Measurements from ENCODE around the gene CD3D. TPM values are rescaled to one million over a fixed set of nuclear protein-coding genes. Genes with fewer than 3 reads are reported as not detected.
"Not testable (repeated sequence)": the region's sequence is repeated elsewhere in the genome, so short reads cannot be mapped to it uniquely, and the experiment has no call there.

CD3D gene
- total RNA-seq, 6 experiments from 2014 or later: 0.64 to 0.98 (median 0.89) TPM; not detected in 2

DNA sequence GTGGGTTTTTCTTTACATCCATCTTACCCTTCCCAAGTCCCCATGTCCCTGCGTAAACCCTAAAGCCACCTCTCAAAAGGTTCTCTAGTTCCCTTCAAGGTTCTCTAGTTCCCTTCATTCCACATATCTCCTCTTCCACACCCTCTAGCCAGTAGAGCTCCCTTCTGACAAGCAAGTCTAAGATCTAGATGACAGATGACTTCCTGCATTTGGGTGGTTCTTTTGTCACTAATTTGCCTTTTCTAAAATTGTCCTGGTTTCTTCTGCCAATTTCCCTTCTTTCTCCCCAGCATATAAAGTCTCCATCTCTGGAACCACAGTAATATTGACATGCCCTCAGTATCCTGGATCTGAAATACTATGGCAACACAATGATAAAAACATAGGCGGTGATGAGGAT, 30.2 kb downstream of the CD3D start:
- H3K36me3 ChIP-seq: no peaks in the 10 kb centered on the region

DNA sequence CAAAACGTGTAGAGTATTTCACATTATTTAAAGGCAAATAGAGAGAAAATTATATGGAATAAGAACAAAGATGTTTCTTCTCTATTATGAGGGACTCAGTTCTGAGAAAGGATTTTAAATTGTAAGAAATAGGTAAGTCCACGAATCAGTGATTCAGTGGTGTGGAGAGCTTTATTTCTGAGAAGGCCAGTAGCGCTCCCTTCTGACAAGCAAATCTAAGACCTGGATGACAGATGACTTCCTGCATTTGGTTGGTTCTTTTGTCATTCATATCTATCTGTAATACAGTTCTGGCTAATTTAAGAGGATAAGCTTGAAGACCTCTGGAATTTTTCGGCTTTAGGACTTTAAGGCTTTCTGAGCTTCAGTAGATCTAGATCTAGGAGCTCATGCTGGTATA, 31.0 kb downstream of the CD3D start:
- H3K27ac ChIP-seq: no peak overlapping the region
- no peak for ATAC-seq
- no peak overlapping the region for H3K4me3 ChIP-seq
- TF ChIP-seq, protein P1, sequence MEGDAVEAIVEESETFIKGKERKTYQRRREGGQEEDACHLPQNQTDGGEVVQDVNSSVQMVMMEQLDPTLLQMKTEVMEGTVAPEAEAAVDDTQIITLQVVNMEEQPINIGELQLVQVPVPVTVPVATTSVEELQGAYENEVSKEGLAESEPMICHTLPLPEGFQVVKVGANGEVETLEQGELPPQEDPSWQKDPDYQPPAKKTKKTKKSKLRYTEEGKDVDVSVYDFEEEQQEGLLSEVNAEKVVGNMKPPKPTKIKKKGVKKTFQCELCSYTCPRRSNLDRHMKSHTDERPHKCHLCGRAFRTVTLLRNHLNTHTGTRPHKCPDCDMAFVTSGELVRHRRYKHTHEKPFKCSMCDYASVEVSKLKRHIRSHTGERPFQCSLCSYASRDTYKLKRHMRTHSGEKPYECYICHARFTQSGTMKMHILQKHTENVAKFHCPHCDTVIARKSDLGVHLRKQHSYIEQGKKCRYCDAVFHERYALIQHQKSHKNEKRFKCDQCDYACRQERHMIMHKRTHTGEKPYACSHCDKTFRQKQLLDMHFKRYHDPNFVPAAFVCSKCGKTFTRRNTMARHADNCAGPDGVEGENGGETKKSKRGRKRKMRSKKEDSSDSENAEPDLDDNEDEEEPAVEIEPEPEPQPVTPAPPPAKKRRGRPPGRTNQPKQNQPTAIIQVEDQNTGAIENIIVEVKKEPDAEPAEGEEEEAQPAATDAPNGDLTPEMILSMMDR (IDR thresholded peaks at IDR 0.05): no peak
- TF ChIP-seq POLR2A (IDR thresholded peaks at IDR 0.05): no peak
- H3K36me3 ChIP-seq: no peaks in the 10 kb centered on the region
- H3K27me3 ChIP-seq: no peaks in the 10 kb centered on the region
- no peaks in the 10 kb centered on the region for H3K9me3 ChIP-seq
- H3K4me1 ChIP-seq: peaks cover 0 to 5% (median 2%) of the 10 kb centered on the region in 4 donors
- whole genome bisulfite sequencing (ENCODE audit: insufficient coverage, low coverage, low lambda C conversion rate, missing lambda C conversion rate): 64% methylated on average over 4 of the region's 4 CpGs
- no peak for DNase-seq
- intact Hi-C loops (cut with DNase I): no loop called here

More for the DNA sequence above, 30.2 kb downstream of the CD3D start:
- Histone ChIP-seq H3K4me3 (no peak overlapping the region), H3K4me1 (peaks cover 0 to 5% (median 2%) of the 10 kb centered on the region in 4 donors), H3K9me3 (no peaks in the 10 kb centered on the region), H3K27ac (no peak overlapping the region), H3K27me3 (no peaks in the 10 kb centered on the region)
- intact Hi-C loops (cut with DNase I): no loop called here
- DNase-seq (no peak), ATAC-seq (no peak)
- TF ChIP-seq, protein P1 (IDR thresholded peaks at IDR 0.05): no peak
- TF ChIP-seq POLR2A (IDR thresholded peaks at IDR 0.05): no peak
- 97% methylated on average over 2 of the region's 2 CpGs for WGBS (ENCODE audit: insufficient coverage, low coverage, low lambda C conversion rate, missing lambda C conversion rate)

DNA sequence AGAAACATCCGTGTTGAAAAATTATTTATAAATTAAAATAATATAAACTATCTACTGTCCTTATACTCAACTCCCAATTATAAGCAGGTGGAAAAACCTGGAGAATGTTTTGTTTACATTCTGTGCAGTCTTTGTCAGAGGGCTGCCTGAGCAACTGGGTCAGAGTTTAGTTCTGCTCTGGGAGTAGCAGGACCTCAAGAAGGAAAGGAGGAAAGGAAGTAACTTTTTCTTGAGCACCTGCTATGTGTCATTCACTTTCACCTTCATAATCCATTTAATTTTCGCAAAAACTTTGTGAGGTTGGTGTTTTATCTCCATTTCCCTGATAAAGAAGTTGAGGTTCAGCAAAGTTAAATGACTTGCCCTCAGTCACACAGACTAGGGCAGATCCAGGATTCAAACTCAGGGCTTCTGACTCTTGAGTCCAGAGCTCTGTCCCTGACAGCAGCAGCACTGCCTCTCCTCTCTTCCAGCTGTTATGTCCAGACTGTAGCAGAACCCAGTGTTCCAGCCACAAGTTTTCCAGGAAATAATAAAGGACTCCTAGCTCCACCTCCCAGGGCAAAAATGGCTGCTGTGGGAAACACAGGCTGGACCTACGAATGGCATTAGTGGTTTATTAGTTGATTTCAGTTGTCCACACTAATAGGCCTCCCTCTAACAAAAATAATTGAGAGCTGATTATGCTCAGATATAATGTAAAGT, 31.6 kb downstream of the CD3D start:
- intact Hi-C loops (cut with DNase I): no loop called here
- Histone ChIP-seq H3K4me1 (peaks cover 0 to 5% (median 2%) of the 10 kb centered on the region in 4 donors), H3K9me3 (no peaks in the 10 kb centered on the region), H3K27ac (no peak overlapping the region), H3K36me3 (no peaks in the 10 kb centered on the region), H3K4me3 (no peak overlapping the region), H3K27me3 (no peaks in the 10 kb centered on the region)
- DNase-seq (no peak), ATAC-seq (no peak)
- 94% methylated on average over 3 of the region's 3 CpGs for WGBS (ENCODE audit: insufficient coverage, low coverage, low lambda C conversion rate, missing lambda C conversion rate)
- TF ChIP-seq, protein P1 (IDR thresholded peaks at IDR 0.05): no peak
- no peak for TF ChIP-seq POLR2A (IDR thresholded peaks at IDR 0.05)

DNA sequence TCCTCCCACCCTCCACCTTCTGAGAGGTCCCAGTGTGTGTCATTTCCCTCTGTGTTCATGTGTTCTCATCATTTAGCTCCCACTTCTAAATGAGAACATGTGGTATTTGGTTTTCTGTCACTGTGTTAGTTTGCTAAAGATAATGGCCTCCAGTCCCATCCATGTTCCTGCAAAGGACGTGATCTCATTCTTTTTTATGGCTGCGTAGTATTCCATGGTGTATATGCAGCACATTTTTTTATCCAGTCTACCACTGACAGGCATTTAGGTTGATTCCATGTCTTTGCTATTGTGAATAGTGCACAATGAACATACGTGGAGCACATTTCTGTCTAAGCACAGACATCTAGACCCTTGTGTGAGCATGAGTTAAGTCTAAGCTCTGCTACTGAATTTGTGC, 32.2 kb downstream of the CD3D start:
- no peak for ATAC-seq
- TF ChIP-seq, protein P1 (IDR thresholded peaks at IDR 0.05): no peak
- TF ChIP-seq POLR2A (IDR thresholded peaks at IDR 0.05): no peak
- intact Hi-C loops (cut with DNase I): no loop called here
- DNase-seq: no peak
- no peaks in the 10 kb centered on the region for H3K36me3 ChIP-seq
- WGBS (ENCODE audit: insufficient coverage, low coverage, low lambda C conversion rate, missing lambda C conversion rate): 93% methylated on average over 2 of the region's 3 CpGs
- H3K27me3 ChIP-seq: no peaks in the 10 kb centered on the region
- H3K27ac ChIP-seq: no peak overlapping the region
- no peaks in the 10 kb centered on the region for H3K9me3 ChIP-seq
- no peak overlapping the region for H3K4me3 ChIP-seq
- peaks cover 0 to 4% (median 2%) of the 10 kb centered on the region in 4 donors for H3K4me1 ChIP-seq

DNA sequence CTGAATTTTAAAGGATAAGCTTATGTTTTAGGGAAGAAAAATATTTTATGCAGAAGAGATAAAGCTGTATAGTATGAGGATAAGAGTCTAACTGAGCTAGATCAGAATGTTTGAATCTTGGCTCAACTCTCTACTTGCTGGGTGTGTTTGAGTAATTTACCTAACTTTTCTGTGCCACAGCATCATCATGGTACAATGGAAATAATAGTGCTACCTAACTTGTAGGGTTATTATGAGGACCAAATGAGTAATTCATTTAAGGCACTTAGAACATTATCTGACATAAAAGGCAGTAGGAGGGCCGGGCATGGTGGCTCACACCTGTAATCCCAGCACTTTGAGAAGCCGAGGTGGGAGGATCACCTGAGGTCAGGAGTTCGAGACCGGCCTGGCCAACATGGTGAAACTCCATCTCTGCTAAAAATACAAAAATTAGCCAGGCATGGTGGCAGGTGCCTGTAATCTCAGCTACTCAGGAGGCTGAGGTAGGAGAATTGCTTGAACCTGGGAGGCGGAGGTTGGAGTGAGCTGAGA, 33.4 kb downstream of the CD3D start:
- H3K27ac ChIP-seq, DNase-seq, H3K4me1 ChIP-seq, H3K9me3 ChIP-seq, ATAC-seq, H3K4me3 ChIP-seq, H3K27me3 ChIP-seq, H3K36me3 ChIP-seq: not testable (repeated sequence)
- intact Hi-C loops (cut with DNase I): loop anchor here in 1 of 2 donors (10.0 kb wide), 1 partner anchor 46 kb away; the partner anchor contains the start of gene UBE4A
- 40% methylated on average over 1 of the region's 5 CpGs for WGBS (ENCODE audit: insufficient coverage, low coverage, low lambda C conversion rate, missing lambda C conversion rate)
